HepG2 (cell line): Measurements from ENCODE around the gene ZNF142. TPM values are rescaled to one million over a fixed set of nuclear protein-coding genes. Genes with fewer than 3 reads are reported as not detected.
A peak's percentile ranks its signal among the peaks of the same experiment; 100 is the strongest.

Experiments
- BHLHE40 ChIP-seq: IDR thresholded peaks from 2 replicates; pipeline ENCODE4 v1.6.1; 2011; ENCODE audit warnings: low read length, improper control_type of control experiment
- GMEB2 ChIP-seq: IDR thresholded peaks from 2 replicates; pipeline ENCODE4 v1.6.1; 2016; ENCODE audit warnings: missing biosample characterization, missing genetic modification reagents, low read depth
- KDM3A ChIP-seq: IDR thresholded peaks from 2 replicates; pipeline ENCODE4 v1.6.1; 2018; ENCODE audit warnings: low read depth, missing compliant biosample characterization
- MXD3 ChIP-seq: IDR thresholded peaks from 2 replicates; pipeline ENCODE4 v1.6.1; 2016; ENCODE audit warnings: mild to moderate bottlenecking, missing biosample characterization, missing genetic modification reagents
- NAIF1 ChIP-seq: sonication (generic); formaldehyde crosslinking; IDR thresholded peaks from 2 replicates; pipeline ENCODE4 v1.5.0; 2020; ENCODE audit warnings: mild to moderate bottlenecking, missing genetic modification reagents, borderline replicate concordance
- NFE2L1 ChIP-seq: sonication (generic); formaldehyde crosslinking; IDR thresholded peaks from 2 replicates; pipeline ENCODE4 v1.4.0; 2020; ENCODE audit warnings: missing genetic modification reagents, mild to moderate bottlenecking, borderline replicate concordance
- NR2F6 ChIP-seq, 2 experiments: IDR thresholded peaks; 2 replicates each; pipeline ENCODE4 v1.6.1; 2016; ENCODE audit warnings: antibody characterized with exemption in 1 of 2, mild to moderate bottlenecking in 1 of 2
- ONECUT2 ChIP-seq: sonication (generic); formaldehyde crosslinking; IDR thresholded peaks from 2 replicates; pipeline ENCODE4 v1.4.0; 2020; ENCODE audit warnings: missing genetic modification reagents
- TFAP4 ChIP-seq: sonication (generic); IDR thresholded peaks from 2 replicates; pipeline ENCODE4 v1.6.1; 2016; ENCODE audit warnings: low read depth, borderline replicate concordance
- ZBTB1 ChIP-seq: sonication (generic); formaldehyde crosslinking; IDR thresholded peaks from 2 replicates; pipeline ENCODE4 v1.4.0; 2020; ENCODE audit warnings: missing genetic modification reagents, borderline replicate concordance
- ZBTB42 ChIP-seq: sonication (generic); formaldehyde crosslinking; IDR thresholded peaks from 2 replicates; pipeline ENCODE4 v1.5.0; 2020; ENCODE audit warnings: mild to moderate bottlenecking, missing genetic modification reagents
- ZBTB7A ChIP-seq: sonication (generic); formaldehyde crosslinking; IDR thresholded peaks from 2 replicates; pipeline ENCODE4 v1.8.0; 2022; ENCODE audit warnings: mild to moderate bottlenecking, missing genetic modification reagents
- ZBTB7B ChIP-seq: sonication (generic); formaldehyde crosslinking; IDR thresholded peaks from 2 replicates; pipeline ENCODE4 v1.4.0; 2020; ENCODE audit warnings: missing genetic modification reagents
- ZHX1 ChIP-seq: sonication (generic); formaldehyde crosslinking; IDR thresholded peaks from 2 replicates; pipeline ENCODE4 v1.8.1; 2022; ENCODE audit warnings: low read depth, mild to moderate bottlenecking, missing genetic modification reagents
- ZNF329 ChIP-seq: sonication (generic); formaldehyde crosslinking; IDR thresholded peaks from 2 replicates; pipeline ENCODE4 v1.9.0; 2021; ENCODE audit warnings: low read depth, mild to moderate bottlenecking, missing genetic modification reagents
- ZNF414 ChIP-seq: sonication (generic); formaldehyde crosslinking; IDR thresholded peaks from 2 replicates; pipeline ENCODE4 v1.5.0; 2020; ENCODE audit warnings: missing genetic modification reagents
- ZNF564 ChIP-seq: sonication (generic); formaldehyde crosslinking; IDR thresholded peaks from 2 replicates; pipeline ENCODE4 v1.8.1; 2023; ENCODE audit warnings: mild to moderate bottlenecking, missing genetic modification reagents
- ZNF614 ChIP-seq: IDR thresholded peaks from 2 replicates; pipeline ENCODE4 v1.6.1; 2018; ENCODE audit warnings: missing biosample characterization, missing genetic modification reagents, inconsistent platforms, borderline replicate concordance
- ZNF766 ChIP-seq: sonication (generic); formaldehyde crosslinking; IDR thresholded peaks from 2 replicates; pipeline ENCODE4 v1.5.0; 2020; ENCODE audit warnings: missing genetic modification reagents, borderline replicate concordance
- ZNF773 ChIP-seq: sonication (generic); formaldehyde crosslinking; IDR thresholded peaks from 2 replicates; pipeline ENCODE4 v1.4.0; 2020; ENCODE audit warnings: missing genetic modification reagents, borderline replicate concordance
- ZNF790 ChIP-seq: sonication (generic); formaldehyde crosslinking; IDR thresholded peaks from 2 replicates; pipeline ENCODE4 v1.8.0; 2022; ENCODE audit warnings: missing genetic modification reagents, mild to moderate bottlenecking, borderline replicate concordance
- ZNF792 ChIP-seq: IDR thresholded peaks from 2 replicates; pipeline ENCODE4 v1.6.1; 2016
- ZSCAN12 ChIP-seq: sonication (generic); formaldehyde crosslinking; IDR thresholded peaks from 2 replicates; pipeline ENCODE4 v1.9.0; 2021; ENCODE audit warnings: mild to moderate bottlenecking, missing genetic modification reagents
- polyA plus RNA-seq, 8 experiments: library from polyadenylated mRNA; depleted of rRNA in 3 of 8; stranded (reverse) in 7 of 8; unstranded in 1 of 8; fragments of >200 nt; fragmentation: Illumina TruSeq in 4 of 8; extraction: Trizol in 4 of 8; gene quantifications; 2 replicates each; pipeline versions ENCODE4 v1.2.1 to v1.2.3, GENCODE V29; 2011 to 2016; ENCODE audit warnings: low read depth in 4 of 8, missing spikeins in 1 of 8, mixed read lengths in 1 of 8; ENCODE audit not compliant: insufficient read depth in 1 of 8
- total RNA-seq, 5 experiments: library from RNA; depleted of rRNA; stranded (reverse); fragments of >200 nt; fragmentation: Illumina TruSeq; extraction: Trizol; gene quantifications; 2 replicates each; pipeline ENCODE4 v1.2.3, GENCODE V29; 2016; ENCODE audit warnings: low read depth in 1 of 5

ZNF142 gene
- total and polyA plus RNA-seq, 2 of the 13 experiments (the other 11 are each of a cell fraction or from before 2014, with no cell fraction given): 4.8 to 11.4 TPM

GRCh38 chr2:218671654-218672566 lies 12.5 kb upstream of the ZNF142 start, which contains the start of the genes RNF25 and STK36 (continued):
- TF ChIP-seq KDM3A (peak; percentile 77), ZSCAN12 (CRISPR knock-in tag) (no peak), ZBTB7B (peak; percentile 19; the same call in 1 of the 2 replicates), BHLHE40 (no peak), MXD3 (CRISPR knock-in tag) (peak; percentile 63; the same call in 1 of the 2 replicates), ZNF766 (peak; percentile 39; the same call in 1 of the 2 replicates), NR2F6 (IDR thresholded peaks at IDR 0.05) (no peak), NR2F6 (CRISPR knock-in tag; IDR thresholded peaks at IDR 0.05) (peak; percentile 26; the same call in 1 of the 2 replicates), NFE2L1 (no peak), ZNF614 (CRISPR knock-in tag) (peak; percentile 11; the same call in 1 of the 2 replicates), TFAP4 (peak; percentile 25; the same call in 1 of the 2 replicates), ONECUT2 (CRISPR knock-in tag) (no peak; the same call in 1 of the 2 replicates), ZBTB1 (CRISPR knock-in tag) (no peak), ZNF790 (CRISPR knock-in tag) (no peak; the same call in 1 of the 2 replicates), GMEB2 (CRISPR knock-in tag) (0 out of 2 replicates have a peak, but pooled peaks have one; percentile 39), ZNF564 (no peak), ZNF792 (CRISPR knock-in tag) (no peak), ZBTB42 (CRISPR knock-in tag) (peak; percentile 58; the same call in 1 of the 2 replicates), ZHX1 (0 out of 2 replicates have a peak, but pooled peaks have one; percentile 26), ZBTB7A (CRISPR knock-in tag) (no peak; the same call in 1 of the 2 replicates), ZNF414 (no peak; the same call in 1 of the 2 replicates), ZNF329 (CRISPR knock-in tag) (no peak; the same call in 1 of the 2 replicates), ZNF773 (0 out of 2 replicates have a peak, but pooled peaks have one; percentile 19), NAIF1 (CRISPR knock-in tag) (peak; percentile 95)
